ENCODE measurements around the gene CSF2.

Gene CSF2

DNA sequence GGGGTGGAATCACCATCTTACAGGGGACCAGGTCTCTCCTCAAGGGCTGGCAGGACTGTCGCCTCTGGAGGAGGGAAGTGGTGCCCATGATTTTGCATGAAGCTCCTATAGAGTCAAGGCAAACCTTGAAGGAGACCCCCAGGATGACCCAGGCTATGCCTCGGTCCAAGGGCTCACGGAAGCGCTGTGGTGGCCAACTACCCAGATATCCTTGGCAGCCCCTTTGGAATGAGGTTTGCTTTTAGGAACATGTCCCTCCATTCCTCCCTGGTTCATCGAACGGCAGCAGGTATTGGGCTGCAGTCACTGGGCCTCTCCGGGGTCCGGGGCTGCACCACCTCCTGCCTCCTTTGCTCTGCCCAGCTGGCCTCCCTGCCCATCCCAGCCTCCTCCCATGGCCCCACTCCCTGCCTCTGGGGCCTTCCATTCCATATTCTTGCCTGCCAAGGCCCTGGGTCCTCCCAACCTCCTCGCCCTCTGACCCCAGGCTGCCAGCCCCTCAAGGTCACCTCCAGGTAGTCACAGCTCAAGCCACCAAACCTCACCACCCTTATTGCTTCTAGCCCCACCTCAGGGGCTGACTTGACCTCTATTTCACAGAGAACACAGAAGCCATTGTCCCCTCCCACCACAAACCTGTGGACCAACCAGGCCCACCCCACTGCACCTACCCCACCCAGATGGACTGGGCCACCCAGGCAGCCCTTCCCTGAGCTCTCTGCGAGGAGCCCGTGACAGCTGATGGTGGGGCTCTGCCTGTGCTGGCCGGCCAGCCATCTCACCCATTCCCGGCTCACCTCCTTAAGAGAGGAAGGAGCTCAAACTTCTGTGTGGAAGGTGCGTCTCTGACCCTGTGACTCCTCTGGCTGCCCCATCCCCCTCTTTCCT lies 16.7 kb upstream of the CSF2 start:
- in situ Hi-C loops (cut with MboI; ENCODE audit: low pct_unique_long_range_greater_than_20kb, low sequenced_read_pairs, unreplicated experiment) = loop anchor here (25.0 kb wide), 1 partner anchor 305 kb away; the partner anchor contains the start of gene SLC22A5
- no peak for DNase-seq (ENCODE audit: low spot score)
- no peak for TF ChIP-seq CTCF (IDR thresholded peaks at IDR 0.05; ENCODE audit: extremely low read depth, insufficient read depth, missing control alignments)

DNA sequence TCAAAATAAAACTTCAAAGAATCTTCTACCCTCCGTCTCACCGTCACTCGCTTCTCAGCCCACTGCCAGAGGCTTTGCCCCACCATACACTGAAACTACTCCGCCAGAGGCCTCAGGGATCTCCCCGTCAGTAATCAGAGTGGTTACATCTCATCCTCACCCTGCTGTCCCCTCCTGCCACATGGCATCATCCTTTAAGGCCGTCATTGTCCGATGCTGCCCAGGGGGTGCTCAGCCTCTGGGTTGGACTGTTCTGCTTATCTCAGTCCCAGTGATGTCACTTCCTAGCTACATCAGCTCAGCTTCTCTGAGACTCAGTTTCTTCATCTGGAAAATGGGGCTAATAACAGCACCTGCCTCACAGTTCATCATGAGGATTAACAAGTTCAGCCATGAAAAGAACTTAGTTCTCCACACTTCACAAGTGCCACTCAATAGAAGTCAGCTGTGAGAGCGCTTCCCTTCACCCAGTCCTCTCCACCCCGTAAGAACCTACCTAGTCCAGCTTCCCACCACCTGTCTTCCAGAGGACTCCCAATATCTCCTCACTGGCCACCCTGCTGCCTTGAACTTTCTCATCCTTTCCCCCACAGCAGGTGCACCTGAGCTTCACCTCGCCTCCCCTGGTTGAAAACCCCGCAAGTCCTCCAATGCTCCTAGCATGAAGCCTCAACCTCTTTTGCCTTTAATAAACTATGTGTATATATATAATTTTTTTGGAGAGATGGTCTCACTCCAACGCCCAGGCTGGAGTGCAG lies 15.9 kb upstream of the CSF2 start:
- TF ChIP-seq CTCF (IDR thresholded peaks at IDR 0.05; ENCODE audit: extremely low read depth, insufficient read depth, missing control alignments) = no peak
- in situ Hi-C loops (cut with MboI; ENCODE audit: low pct_unique_long_range_greater_than_20kb, low sequenced_read_pairs, unreplicated experiment) = loop anchor here (25.0 kb wide), 1 partner anchor 305 kb away; the partner anchor contains the start of gene SLC22A5
- DNase-seq (ENCODE audit: low spot score) = no peak

GRCh38 chr5:132058646-132059042 lies 14.9 kb upstream of the CSF2 start:
- DNase-seq (ENCODE audit: low spot score) = no peak
- no peak for TF ChIP-seq CTCF (IDR thresholded peaks at IDR 0.05; ENCODE audit: extremely low read depth, insufficient read depth, missing control alignments)
- in situ Hi-C loops (cut with MboI; ENCODE audit: low pct_unique_long_range_greater_than_20kb, low sequenced_read_pairs, unreplicated experiment) = loop anchor here (25.0 kb wide), 1 partner anchor 304 kb away; the partner anchor contains the start of gene SLC22A5

DNA sequence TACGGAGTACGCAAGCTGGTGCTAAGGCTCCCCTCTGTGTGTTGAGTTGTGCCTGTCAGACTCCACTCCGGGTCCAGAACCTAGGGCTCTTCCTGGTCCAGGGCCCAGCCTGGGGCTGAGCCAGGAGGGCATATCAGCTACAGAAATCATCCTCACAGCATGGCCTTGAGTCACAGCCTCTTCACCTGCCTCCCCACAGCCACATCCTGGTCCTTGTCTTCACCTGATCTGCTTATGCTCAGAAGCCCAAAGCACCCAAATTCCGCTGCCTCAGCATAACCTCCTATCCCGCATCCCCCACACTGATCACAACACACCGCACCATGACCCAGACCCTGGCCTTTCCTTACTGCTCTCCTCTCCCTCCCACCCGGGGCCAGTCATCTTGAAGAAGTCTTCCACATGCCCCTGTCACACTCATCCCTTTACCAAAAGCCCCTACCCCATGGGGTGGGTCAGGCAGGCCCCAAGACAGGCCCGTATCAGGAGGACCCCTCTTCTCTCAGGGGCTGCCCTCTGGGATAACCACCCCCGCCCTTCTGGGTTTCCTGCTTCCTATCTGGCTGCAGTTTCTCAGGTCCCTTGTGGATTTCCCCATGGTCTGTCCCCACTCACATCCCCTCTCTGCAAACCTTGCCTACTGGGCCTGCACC lies 14.4 kb upstream of the CSF2 start:
- TF ChIP-seq CTCF (IDR thresholded peaks at IDR 0.05; ENCODE audit: extremely low read depth, insufficient read depth, missing control alignments) = no peak
- in situ Hi-C loops (cut with MboI; ENCODE audit: low pct_unique_long_range_greater_than_20kb, low sequenced_read_pairs, unreplicated experiment) = loop anchor here (25.0 kb wide), 1 partner anchor 303 kb away; the partner anchor contains the start of gene SLC22A5
- no peak for DNase-seq (ENCODE audit: low spot score)

DNA sequence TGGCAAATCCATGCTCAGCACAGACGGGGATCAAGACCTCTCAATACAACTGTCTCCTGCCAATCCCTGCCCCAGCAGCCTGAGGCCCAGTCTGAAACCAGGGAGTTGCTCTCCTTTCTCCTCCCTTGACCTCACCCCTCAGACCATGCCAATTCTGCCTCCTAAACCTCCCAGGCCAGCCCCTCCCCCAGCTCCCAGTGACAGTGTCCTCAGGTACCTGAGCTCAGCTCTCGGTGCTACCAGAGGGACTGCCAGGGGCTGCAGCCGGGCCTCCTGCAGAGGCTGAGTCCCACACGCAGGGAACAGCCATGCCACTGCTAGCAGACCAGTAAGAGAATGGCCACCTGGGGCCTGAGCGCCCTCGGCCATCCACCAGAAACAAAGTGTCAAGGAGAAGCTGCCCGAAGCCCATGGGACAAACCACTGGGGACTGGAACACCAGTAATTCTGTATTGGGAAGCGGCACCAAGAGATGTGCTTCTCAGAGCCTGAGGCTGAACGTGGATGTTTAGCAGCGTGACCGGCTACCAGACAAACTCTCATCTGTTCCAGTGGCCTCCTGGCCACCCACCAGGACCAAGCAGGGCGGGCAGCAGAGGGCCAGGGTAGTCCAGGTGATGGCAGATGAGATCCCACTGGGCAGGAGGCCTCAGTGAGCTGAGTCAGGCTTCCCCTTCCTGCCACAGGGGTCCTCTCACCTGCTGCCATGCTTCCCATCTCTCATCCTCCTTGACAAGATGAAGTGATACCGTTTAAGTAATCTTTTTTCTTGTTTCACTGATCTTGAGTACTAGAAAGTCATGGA lies 13.7 kb upstream of the CSF2 start:
- DNase-seq (ENCODE audit: low spot score) = no peak
- in situ Hi-C loops (cut with MboI; ENCODE audit: low pct_unique_long_range_greater_than_20kb, low sequenced_read_pairs, unreplicated experiment) = loop anchor here (10.0 to 25.0 kb wide), 2 partner anchors 75 to 302 kb away; partner anchors contain the start of gene SLC22A5
- no peak for TF ChIP-seq CTCF (IDR thresholded peaks at IDR 0.05; ENCODE audit: extremely low read depth, insufficient read depth, missing control alignments)
